ENCODE data around the gene ZNF322. TPM values are rescaled to one million over a fixed set of nuclear protein-coding genes. Genes with fewer than 3 reads are reported as not detected.

ZNF322 gene
- total RNA-seq, 1 donor from 2014 or later: 7.1 TPM

- no peak for TF ChIP-seq CTCF (conservative IDR thresholded peaks at IDR 0.05; ENCODE audit: low read depth, low read length)
- DNase-seq (ENCODE audit: low read depth): no peak
- H3K4me3 ChIP-seq (ENCODE audit: low read depth, low read length): no peak overlapping the region
Measured at GRCh38 chr6:26594131-26594498, 65.4 kb downstream of the ZNF322 start.

GRCh38 chr6:26593278-26594130 is 66.0 kb downstream of the ZNF322 start:
- DNase-seq (ENCODE audit: low read depth): no peak
- TF ChIP-seq CTCF (conservative IDR thresholded peaks at IDR 0.05; ENCODE audit: low read depth, low read length): no peak
- H3K4me3 ChIP-seq (ENCODE audit: low read depth, low read length): no peak overlapping the region

- no peak for DNase-seq (ENCODE audit: low read depth)
- no peak for TF ChIP-seq CTCF (conservative IDR thresholded peaks at IDR 0.05; ENCODE audit: low read depth, low read length)
- H3K4me3 ChIP-seq (ENCODE audit: low read depth, low read length): no peak overlapping the region
Measured at GRCh38 chr6:26592649-26593048, 66.9 kb downstream of the ZNF322 start.

- no peak for DNase-seq (ENCODE audit: low read depth)
- TF ChIP-seq CTCF (conservative IDR thresholded peaks at IDR 0.05; ENCODE audit: low read depth, low read length): no peak
- no peak overlapping the region for H3K4me3 ChIP-seq (ENCODE audit: low read depth, low read length)
Measured at GRCh38 chr6:26588965-26589364, 70.6 kb downstream of the ZNF322 start.

Other genes with a start within 250 kb of the ZNF322 start
- gene BTN3A3, start 219.2 kb downstream of the ZNF322 start, total RNA-seq: 0.86 and 1.1 TPM in 2 replicates
- gene BTN2A1, start 201.8 kb downstream of the ZNF322 start, total RNA-seq: 6.0 and 6.1 TPM in 2 replicates
- gene BTN1A1, start 159.4 kb downstream of the ZNF322 start, total RNA-seq: 0.14 TPM in 1 of 2 replicates, not detected in the other
- 60.4 and 94.7 TPM in 2 replicates for gene HMGN4, start 121.4 kb downstream of the ZNF322 start, total RNA-seq
- gene ABT1, start 62.8 kb downstream of the ZNF322 start, total RNA-seq: 15.7 and 23.7 TPM in 2 replicates